Neural progenitor cell (in vitro differentiated cells): ENCODE data around the gene KCMF1. TPM values are rescaled to one million over a fixed set of nuclear protein-coding genes. Genes with fewer than 3 reads are reported as not detected.

Experiments
- DNase-seq: peaks from one replicate; pipeline ENCODE4 v3.0.0-alpha.2; 2016; ENCODE audit warnings: low spot score
- H2AFZ ChIP-seq: fragments of 200-600 bp; sonication (generic); replicated peaks from 2 replicates; pipeline ENCODE4 v1.6.1; 2016; ENCODE audit warnings: antibody characterized with exemption
- H3F3A ChIP-seq: fragments of 200-600 bp; sonication (generic); 2 replicates; pipeline ENCODE4 v1.6.1; 2016; ENCODE audit warnings: antibody characterized with exemption, low read depth
- H3K27ac ChIP-seq: fragments of 200-600 bp; sonication (generic); 2 replicates; pipeline ENCODE4 v1.5.1; 2016; ENCODE audit warnings: mild to moderate bottlenecking
- H3K27me3 ChIP-seq: fragments of 200-600 bp; sonication (generic); 2 replicates; pipeline ENCODE4 v1.6.1; 2016; ENCODE audit warnings: mild to moderate bottlenecking, moderate library complexity
- H3K36me3 ChIP-seq: fragments of 200-600 bp; sonication (generic); 2 replicates; pipeline ENCODE4 v1.5.1; 2016
- H3K4me1 ChIP-seq: fragments of 200-600 bp; sonication (generic); 2 replicates; pipeline ENCODE4 v1.6.1; 2016; ENCODE audit warnings: mixed run types
- H3K4me2 ChIP-seq: fragments of 200-600 bp; sonication (generic); 2 replicates; pipeline ENCODE4 v1.6.1; 2016
- H3K4me3 ChIP-seq: fragments of 200-600 bp; sonication (generic); 2 replicates; pipeline ENCODE4 v1.5.1; 2016
- H3K79me2 ChIP-seq: fragments of 200-600 bp; sonication (generic); 2 replicates; pipeline ENCODE4 v1.6.1; 2016; ENCODE audit warnings: low read depth
- H3K9ac ChIP-seq: fragments of 200-600 bp; sonication (generic); 2 replicates; pipeline ENCODE4 v1.6.1; 2016
- H3K9me3 ChIP-seq: fragments of 200-600 bp; sonication (generic); 2 replicates; pipeline ENCODE4 v1.5.1; 2016; ENCODE audit warnings: low read depth
- H4K20me1 ChIP-seq: fragments of 200-600 bp; sonication (generic); 2 replicates; pipeline ENCODE4 v1.6.1; 2016; ENCODE audit warnings: low read depth
- H3K27ac Mint-ChIP-seq: 3 replicates; pipeline ENCODE4 v1.8.0; 2021; ENCODE audit warnings: mixed read lengths
- H3K27me3 Mint-ChIP-seq: 2 replicates; pipeline ENCODE4 v1.8.0; 2022; ENCODE audit warnings: low read depth, mild to moderate bottlenecking, inconsistent platforms, moderate library complexity, mixed read lengths; ENCODE audit not compliant: insufficient read depth
- H3K36me3 Mint-ChIP-seq: 3 replicates; pipeline ENCODE4 v1.8.0; 2021; ENCODE audit warnings: mixed read lengths
- H3K4me1 Mint-ChIP-seq: 3 replicates; pipeline ENCODE4 v1.8.0; 2021; ENCODE audit warnings: mixed read lengths
- H3K4me3 Mint-ChIP-seq: 3 replicates; pipeline ENCODE4 v1.8.0; 2021; ENCODE audit warnings: mild to moderate bottlenecking, moderate library complexity, mixed read lengths
- H3K9me3 Mint-ChIP-seq: 3 replicates; pipeline ENCODE4 v1.8.0; 2020; ENCODE audit warnings: mixed read lengths
- EZH2 ChIP-seq: fragments of 200-600 bp; sonication (generic); IDR thresholded peaks from 2 replicates; pipeline ENCODE4 v1.6.1; 2017; ENCODE audit warnings: antibody characterized with exemption, mild to moderate bottlenecking, moderate library complexity
- EZH2phosphoT487 ChIP-seq: fragments of 200-600 bp; sonication (generic); IDR thresholded peaks from 2 replicates; pipeline ENCODE4 v1.6.1; 2017; ENCODE audit warnings: antibody characterized with exemption
- total RNA-seq: library from RNA; depleted of rRNA; stranded (reverse); fragments of >200 nt; gene quantifications from 2 replicates; pipeline ENCODE4 v1.2.3, GENCODE V29; 2015; ENCODE audit warnings: low replicate concordance
- TF ChIP-seq, protein P1 (sequence below): fragments of 200-600 bp; sonication (generic); IDR thresholded peaks from 2 replicates; pipeline ENCODE4 v1.5.1; 2017; ENCODE audit warnings: antibody characterized with exemption, mild to moderate bottlenecking

The KCMF1 gene
- total RNA-seq, 1 donor from 2014 or later: 99.7 TPM

DNA sequence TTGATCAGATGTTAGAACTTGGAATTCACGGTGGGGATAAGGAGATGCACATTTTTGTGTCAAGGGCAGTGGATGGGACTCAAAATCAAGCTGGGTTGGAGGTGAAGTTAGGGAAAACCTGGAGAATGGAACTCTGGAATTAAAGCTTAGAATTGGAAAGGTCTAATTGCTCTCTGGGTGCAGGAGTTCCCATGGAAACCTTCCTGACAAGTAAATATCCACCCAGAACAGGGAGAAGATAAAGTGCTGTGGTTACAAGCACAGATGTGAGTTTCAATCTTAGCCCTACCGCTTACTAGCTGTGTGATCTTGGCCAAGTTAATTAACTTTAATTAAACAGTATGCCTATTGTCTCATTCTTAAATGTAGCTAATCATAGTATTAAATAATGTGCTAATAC, 90.9 kb downstream of the KCMF1 start:
- no peak overlapping the region for H3K4me2 ChIP-seq
- peaks cover 50% of the 10 kb centered on the region for H3K4me1 Mint-ChIP-seq
- TF ChIP-seq EZH2phosphoT487 (no peak), EZH2 (no peak)
- TF ChIP-seq, protein P1, sequence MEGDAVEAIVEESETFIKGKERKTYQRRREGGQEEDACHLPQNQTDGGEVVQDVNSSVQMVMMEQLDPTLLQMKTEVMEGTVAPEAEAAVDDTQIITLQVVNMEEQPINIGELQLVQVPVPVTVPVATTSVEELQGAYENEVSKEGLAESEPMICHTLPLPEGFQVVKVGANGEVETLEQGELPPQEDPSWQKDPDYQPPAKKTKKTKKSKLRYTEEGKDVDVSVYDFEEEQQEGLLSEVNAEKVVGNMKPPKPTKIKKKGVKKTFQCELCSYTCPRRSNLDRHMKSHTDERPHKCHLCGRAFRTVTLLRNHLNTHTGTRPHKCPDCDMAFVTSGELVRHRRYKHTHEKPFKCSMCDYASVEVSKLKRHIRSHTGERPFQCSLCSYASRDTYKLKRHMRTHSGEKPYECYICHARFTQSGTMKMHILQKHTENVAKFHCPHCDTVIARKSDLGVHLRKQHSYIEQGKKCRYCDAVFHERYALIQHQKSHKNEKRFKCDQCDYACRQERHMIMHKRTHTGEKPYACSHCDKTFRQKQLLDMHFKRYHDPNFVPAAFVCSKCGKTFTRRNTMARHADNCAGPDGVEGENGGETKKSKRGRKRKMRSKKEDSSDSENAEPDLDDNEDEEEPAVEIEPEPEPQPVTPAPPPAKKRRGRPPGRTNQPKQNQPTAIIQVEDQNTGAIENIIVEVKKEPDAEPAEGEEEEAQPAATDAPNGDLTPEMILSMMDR: no peak

DNA sequence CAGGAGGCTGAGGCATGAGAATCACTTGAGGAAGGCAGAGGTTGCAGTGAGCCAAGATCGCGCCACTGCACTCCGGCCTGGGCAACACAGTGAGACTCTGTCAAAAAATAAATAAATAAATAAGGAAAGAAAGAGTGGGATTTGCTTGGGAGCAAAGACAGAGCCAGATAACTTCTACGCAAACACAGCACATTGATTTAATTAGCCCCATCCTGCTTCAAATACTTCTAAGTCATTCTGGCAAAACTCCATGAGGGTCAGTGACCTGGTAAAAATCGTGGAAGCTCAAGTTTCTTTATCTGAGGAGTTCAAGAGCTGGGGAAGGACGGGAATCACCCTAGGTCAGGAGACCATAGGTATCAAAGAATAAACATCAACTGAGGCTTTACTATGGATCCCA, 91.6 kb downstream of the KCMF1 start:
- peaks cover 48% of the 10 kb centered on the region for H3F3A ChIP-seq
- Mint-ChIP-seq H3K27me3 (peaks cover 10% of the 10 kb centered on the region), H3K9me3 (no peaks in the 10 kb centered on the region), H3K4me1 (peaks cover 48% of the 10 kb centered on the region), H3K27ac (no peak overlapping the region), H3K4me3 (no peak overlapping the region), H3K36me3 (no peaks in the 10 kb centered on the region)
- H4K20me1 ChIP-seq: no peaks in the 10 kb centered on the region
- no peaks in the 10 kb centered on the region for H3K79me2 ChIP-seq
- no peaks in the 10 kb centered on the region for H3K27me3 ChIP-seq
- H2AFZ ChIP-seq: no peak overlapping the region
- TF ChIP-seq EZH2phosphoT487 (no peak), EZH2 (no peak)
- TF ChIP-seq, protein P1: no peak
- H3K4me2 ChIP-seq: no peak overlapping the region
- H3K9me3 ChIP-seq: no peaks in the 10 kb centered on the region
- no peak overlapping the region for H3K9ac ChIP-seq
- no peak overlapping the region for H3K27ac ChIP-seq
- no peaks in the 10 kb centered on the region for H3K36me3 ChIP-seq
- H3K4me1 ChIP-seq: peaks cover 26% of the 10 kb centered on the region
- no peak overlapping the region for H3K4me3 ChIP-seq
- DNase-seq: no peak

More for the DNA sequence above, 90.9 kb downstream of the KCMF1 start:
- Histone ChIP-seq H2AFZ (no peak overlapping the region), H3K27me3 (no peaks in the 10 kb centered on the region), H3K36me3 (no peaks in the 10 kb centered on the region), H3K4me3 (no peak overlapping the region), H3K79me2 (no peaks in the 10 kb centered on the region), H3K27ac (no peak overlapping the region), H3K4me1 (peaks cover 22% of the 10 kb centered on the region), H3K9ac (no peak overlapping the region), H3K9me3 (no peaks in the 10 kb centered on the region), H3F3A (peaks cover 48% of the 10 kb centered on the region), H4K20me1 (no peaks in the 10 kb centered on the region)
- DNase-seq: no peak
- H3K27me3 Mint-ChIP-seq: peaks cover 11% of the 10 kb centered on the region
- peak overlapping the region; percentile 5 for H3K4me3 Mint-ChIP-seq
- H3K27ac Mint-ChIP-seq: no peak overlapping the region
- no peaks in the 10 kb centered on the region for H3K36me3 Mint-ChIP-seq
- H3K9me3 Mint-ChIP-seq: no peaks in the 10 kb centered on the region

DNA sequence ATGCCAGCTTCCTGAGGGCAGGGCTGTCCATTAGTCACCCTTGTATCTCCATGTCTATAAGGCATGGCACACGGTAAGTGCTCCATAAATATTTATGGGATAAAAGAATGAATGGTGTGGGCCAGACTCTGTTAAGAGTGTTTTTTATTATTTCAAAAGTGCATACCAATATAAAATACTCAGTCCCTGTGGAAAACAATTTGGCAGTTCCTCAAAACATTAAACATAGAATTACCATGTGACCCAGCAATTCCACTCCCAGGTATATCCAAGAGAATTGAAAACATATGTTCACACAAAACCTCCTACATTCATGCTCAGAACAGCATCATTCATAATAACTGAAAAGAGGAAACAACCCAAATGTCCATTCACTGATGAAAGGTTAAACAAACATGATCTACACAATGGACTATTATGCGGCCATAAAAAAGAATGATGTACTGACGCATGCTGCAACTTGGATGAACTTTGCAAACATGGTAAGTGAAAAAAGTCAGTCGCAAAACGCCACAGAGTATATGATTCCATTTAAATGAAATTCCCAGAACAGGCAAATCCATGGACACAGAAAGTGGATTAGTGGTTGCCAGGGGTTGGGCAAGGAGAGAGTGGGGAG, 93.1 kb downstream of the KCMF1 start:
- peaks cover 12% of the 10 kb centered on the region for H3K27me3 Mint-ChIP-seq
- no peak for DNase-seq
- no peaks in the 10 kb centered on the region for H3K36me3 Mint-ChIP-seq
- Histone ChIP-seq H3K27ac (no peak overlapping the region), H3K4me1 (peaks cover 26% of the 10 kb centered on the region), H3K36me3 (no peaks in the 10 kb centered on the region), H3K9ac (no peak overlapping the region), H3K79me2 (no peaks in the 10 kb centered on the region), H3K9me3 (no peaks in the 10 kb centered on the region), H4K20me1 (no peaks in the 10 kb centered on the region), H2AFZ (no peak overlapping the region), H3K4me3 (no peak overlapping the region), H3K27me3 (no peaks in the 10 kb centered on the region), H3K4me2 (no peak overlapping the region), H3F3A (peaks cover 39% of the 10 kb centered on the region)
- H3K4me1 Mint-ChIP-seq: peaks cover 37% of the 10 kb centered on the region
- no peak overlapping the region for H3K4me3 Mint-ChIP-seq
- TF ChIP-seq, protein P1: no peak
- no peak for TF ChIP-seq EZH2
- no peak for TF ChIP-seq EZH2phosphoT487
- H3K9me3 Mint-ChIP-seq: no peaks in the 10 kb centered on the region
- no peak overlapping the region for H3K27ac Mint-ChIP-seq
